Non-pigmented ciliary epithelial cell (primary cell): ENCODE data around the gene RPRD1A.
"Not testable (repeated sequence)": the region's sequence is repeated elsewhere in the genome, so short reads cannot be mapped to it uniquely, and the experiment has no call there.

Experiments
- DNase-seq: peaks from one replicate; pipeline ENCODE4 v3.0.0-alpha.2; 2010; ENCODE audit warnings: low read depth

RPRD1A gene

DNA sequence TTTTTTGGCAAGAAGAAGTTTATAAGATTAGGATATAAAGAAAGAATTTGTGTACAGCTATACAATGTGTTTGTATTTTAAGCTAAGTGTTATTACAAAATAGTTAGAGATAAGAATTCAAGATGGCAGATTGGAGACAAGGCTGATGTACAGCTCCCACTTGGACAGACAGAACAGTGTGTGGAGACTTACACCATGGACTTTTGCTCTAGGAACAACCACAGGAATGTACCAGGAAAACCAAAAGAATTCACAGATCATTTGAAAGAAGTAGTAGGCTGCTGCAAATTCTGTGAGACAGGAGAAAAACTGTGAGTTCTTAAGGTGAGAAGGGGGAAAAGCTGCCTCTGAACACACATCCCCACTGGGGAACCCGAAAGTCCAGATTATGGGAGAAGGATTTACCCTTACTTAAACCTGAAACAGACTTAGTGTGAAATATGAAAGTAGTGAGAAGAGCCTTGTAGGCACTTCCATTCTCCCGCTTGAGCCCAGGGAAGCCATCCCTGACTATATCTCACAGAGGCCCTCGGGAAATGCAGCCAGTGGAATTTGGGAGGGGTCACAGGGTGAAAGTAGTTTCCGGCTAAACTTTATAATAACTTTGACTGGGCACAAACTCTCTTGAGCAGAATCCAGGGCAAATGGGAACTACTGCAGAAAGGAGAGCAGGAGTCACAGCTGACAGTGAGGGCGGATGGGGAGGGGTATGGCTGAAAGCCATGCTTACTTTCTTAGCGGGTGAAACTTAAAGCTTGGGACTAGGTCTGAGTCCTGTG is 11.6 kb upstream of the RPRD1A start:
- peak; percentile 68 for DNase-seq

DNA sequence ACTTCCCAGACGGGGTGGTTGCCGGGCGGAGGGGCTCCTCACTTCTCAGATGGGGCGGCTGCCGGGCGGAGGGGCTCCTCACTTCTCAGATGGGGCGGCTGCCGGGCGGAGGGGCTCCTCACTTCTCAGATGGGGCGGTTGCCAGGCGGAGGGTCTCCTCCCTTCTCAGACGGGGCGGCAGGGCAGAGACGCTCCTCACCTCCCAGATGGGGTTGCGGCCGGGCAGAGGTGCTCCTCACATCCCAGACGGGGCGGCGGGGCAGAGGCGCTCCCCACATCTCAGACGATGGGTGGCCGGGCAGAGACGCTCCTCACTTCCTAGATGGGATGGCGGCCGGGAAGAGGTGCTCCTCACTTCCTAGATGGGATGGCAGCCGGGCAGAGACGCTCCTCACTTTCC is 10.4 kb upstream of the RPRD1A start:
- DNase-seq, result not testable (repeated sequence)

DNA sequence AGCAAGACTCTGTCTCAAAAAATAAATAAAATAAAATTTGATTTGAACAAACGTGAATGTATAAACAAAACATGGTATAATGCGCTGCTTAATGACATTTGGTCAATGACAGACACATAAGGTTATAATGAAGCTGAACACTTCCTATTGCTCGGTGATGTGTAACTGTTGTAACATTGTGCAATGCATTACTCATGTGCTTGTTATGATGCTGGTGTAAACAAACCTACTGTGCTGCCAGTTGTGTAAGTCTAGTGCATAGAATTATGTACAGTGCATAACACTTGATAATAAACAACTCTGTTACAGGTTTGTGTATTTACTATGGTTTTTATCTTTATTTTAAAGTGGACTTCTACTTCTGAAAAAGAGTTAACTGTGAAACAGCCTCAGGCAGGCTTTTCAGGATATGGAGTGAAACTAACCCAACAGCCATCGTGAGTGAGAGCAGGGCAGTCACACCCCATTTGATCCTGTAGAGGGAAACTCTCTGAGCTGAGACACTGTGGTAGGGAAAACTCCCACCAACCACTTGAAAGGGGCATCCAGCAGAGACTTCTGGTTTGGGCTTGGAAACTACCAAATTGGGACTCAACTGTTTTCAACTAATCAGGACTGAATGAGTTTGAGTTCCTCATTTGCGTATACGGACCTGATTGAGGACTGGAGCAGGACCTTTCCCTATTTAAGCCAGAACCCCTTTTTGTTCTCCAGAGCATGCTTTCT is 8.7 kb upstream of the RPRD1A start:
- DNase-seq, result peak; percentile 47

DNA sequence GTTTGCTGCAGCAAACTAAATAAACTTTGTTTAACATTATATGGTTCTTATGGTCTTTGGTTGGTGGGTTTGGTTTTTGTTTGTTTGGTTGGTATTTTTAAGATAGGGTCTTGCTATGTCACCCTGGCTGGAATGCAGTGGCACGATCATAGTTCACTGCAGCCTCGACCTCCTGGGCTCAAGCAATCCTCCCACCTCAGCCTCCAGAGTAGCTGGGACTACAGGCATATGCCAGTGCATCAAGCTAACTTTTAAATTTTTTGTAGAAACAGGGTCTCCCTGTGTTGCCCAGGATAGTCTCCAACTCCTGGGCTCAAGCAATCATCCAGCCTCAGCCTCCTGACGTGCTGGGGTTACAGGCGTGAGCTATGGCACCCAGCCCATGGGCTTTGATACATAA is 7.1 kb upstream of the RPRD1A start:
- DNase-seq, result no peak

DNA sequence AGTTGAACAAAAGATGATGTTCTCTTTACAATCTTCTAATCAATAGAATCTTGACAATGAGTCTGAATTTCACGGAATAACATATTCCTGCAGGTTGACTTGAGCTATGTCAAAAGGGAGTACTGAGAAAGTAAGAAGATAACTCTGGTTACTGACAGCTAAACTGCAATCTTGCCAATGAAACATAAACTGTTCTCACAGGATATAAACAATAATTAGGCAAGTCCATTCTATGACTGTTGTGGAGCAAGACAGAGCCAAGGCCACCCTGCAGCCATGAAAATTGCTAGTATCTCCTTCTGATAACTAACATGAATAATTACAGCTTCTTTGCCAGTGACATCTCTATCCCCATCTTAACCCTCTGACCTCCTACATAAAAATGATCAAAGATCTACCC is 6.3 kb upstream of the RPRD1A start:
- no peak for DNase-seq

DNA sequence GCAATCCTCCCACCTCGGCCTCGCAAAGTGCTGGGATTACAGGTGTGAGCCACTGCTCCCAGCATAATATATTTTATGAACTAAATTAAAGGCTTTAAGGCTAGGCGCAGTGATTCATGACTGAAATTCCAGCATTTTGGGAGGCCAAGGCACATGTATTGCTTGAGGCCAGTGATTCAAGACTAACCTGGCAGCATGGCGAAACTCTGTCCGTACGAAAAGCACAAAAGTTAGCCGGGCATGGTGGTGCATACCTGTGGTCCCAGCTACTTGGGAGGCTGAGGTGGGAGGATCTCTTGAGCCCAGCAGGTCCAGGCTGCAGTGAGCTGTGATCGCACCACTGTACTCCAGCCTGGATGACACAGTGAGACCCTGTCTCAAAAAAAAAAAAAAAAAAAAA is 5.0 kb upstream of the RPRD1A start:
- DNase-seq, result not testable (repeated sequence)

DNA sequence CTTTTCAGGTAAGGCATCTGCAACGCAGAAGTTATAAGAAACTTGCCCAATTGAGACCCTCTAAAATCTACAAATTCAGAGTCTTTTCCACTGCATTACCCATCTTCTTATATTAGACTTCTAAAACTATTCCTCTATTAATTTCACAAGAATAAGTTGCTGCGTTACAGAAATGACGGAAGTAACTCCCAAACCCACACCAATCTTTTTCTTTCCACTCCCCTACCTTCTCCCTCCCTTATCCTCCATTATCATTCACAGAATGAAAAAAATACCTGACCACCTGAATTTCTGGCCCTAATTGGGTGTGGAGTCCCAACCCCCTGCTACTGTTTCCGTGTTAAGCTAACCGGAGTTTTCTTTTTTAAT is 689 bp downstream of the RPRD1A start:
- no peak for DNase-seq

DNA sequence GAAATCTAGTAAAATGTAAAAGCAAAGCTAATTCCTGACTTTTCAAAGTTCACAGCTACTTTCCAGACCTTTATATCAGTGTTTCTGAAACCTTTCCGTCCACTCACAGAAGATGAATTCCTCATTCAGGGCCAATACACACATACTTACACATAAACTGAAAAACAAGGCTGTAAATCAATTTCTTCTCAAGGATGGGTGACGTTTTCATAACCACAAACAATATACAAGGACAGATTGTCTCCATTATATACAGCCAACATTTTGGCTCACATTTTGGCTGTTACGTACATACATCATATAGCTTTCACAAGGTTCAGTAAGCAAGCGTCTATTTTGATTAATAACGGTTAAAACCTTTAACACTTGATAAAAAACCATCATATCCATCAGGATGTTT is 1.4 kb downstream of the RPRD1A start:
- peak; percentile 10 for DNase-seq

DNA sequence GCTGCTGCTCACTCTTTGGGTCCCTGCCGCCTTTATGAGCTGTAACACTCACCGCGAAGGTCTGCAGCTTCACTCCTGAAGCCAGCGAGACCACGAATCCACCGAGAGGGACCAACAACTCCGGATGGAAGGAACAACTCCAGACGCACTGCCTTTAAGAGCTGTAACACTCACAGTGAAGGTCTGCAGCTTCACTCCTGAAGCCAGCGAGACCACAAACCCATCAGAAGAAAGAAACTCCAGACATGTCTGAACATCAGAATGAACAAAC is 2.6 kb downstream of the RPRD1A start:
- DNase-seq, result not testable (repeated sequence)

DNA sequence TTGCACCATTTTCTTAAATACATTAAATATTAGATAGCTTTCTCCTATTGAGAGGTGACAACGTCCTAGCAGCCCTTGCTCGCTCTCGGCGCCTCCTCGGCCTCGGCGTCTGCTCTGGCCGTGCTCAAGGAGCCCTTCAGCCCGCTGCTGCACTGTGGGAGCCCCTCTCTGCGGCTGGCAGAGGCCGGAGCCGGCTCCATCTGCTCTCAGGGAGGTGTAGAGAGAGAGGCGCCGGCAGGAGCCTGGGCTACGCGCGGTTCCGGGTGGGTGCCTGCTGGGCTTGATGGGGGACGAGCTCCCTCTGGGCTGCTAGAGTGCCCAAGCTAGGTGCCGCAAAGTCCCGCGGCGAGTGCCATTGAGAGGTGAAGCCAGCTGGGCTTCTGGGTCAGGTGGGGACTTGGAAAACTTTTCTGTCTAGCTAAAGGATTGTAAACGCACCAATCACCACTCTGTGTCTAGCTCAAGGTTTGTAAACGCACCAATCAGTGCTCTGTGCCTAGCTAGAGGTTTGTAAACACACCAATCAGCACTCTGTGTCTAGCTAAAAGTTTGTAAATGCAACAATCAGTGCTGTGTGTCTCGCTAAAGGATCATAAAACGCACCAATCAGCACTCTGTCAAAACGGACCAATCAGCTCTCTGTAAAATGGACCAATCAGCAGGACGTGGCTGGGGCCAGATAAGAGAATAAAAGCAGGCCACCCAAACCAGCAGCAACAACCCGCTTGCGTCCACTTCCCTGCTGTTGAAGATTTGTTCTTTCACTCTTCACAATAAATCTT is 3.1 kb downstream of the RPRD1A start:
- no peak for DNase-seq

DNA sequence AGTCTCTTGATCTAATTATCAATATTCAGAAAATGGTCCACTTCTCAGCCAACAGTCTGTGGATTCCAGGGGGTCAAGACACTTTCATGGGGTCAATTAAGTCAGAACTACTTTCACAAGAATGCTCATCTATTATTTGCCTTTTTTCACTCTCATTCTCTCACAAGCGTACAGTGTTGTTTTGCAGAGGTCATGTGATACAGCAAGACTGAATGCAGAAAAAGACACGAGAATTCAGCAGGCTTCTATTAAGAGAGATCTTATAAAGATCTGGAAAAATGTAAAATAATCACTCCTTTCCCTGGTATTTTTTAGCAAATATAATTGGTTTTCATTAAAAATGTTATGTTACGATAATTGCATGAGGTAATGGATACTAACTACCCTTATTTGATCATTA is 8.7 kb downstream of the RPRD1A start:
- DNase-seq, result no peak

DNA sequence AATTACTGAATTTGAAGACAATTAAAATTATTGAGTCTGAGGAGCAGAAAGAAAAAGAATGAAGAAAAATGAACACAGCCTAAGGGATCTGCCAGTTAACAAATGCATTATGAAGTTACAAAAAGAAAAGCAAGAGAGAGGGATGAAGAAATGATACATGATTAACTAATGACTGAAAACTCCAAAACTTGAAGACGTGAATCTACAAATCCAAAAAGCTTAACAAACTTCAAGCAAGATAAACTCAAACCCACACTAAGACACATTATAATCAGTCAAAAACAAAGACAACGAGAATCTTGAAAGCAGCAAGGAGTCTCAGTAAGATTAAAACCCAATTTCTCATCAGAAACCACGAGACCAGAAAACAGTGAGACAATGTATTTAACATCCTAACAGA is 15.6 kb downstream of the RPRD1A start:
- DNase-seq, result no peak

DNA sequence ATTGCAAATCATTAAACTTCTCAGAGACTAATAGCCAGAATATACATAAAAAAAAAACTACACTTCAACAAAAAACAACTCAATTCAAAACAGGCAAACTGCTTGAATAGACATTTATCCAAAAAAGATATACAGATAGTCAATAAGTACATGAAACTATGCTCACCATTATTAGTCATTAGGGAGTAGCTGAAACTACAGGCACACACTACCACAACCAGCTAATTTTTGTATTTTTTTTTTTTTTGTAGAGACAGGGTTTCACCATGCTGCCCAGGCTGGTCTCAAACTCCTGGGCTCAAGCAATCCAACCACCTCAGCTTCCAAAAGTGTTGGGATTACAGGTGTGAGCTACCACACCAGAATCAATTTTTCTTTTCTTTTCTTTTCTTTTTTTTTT is 16.9 kb downstream of the RPRD1A start:
- no peak for DNase-seq

DNA sequence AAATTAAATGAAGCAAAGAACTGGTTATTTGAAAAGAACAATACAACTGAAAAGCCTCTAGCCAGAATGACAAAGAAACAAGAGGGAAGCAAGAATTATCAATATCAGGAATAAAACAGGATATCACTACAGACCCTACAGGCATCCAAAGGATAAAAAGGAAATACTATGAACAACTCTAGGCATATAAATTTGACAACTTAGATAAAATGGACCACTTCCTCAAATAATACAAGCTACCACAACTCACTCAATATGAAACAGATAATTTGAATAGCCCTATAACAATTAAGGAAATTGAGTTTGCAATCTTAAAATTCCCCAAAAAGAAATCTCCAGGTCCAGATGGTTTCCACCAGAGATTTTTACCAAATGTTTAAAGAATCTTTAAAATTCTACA is 19.8 kb downstream of the RPRD1A start:
- DNase-seq, result no peak

DNA sequence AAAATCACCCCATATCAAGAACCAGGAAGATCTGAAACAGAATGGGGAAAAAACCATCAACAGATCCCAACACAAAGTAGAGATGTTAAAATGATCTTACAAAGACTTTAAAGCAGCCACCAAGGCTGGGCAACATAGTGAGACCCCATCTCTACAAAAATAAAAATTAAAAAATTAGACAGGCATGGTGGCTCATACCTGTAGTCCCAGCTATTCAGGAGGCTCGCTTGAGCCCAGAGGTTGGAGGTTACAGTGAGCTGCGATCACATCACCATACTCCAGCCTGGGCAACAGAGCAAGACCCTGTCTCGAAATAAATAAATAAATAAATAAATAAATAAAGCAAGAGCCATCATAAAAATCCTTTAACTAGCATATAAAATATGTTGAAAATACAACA is 20.5 kb downstream of the RPRD1A start:
- no peak for DNase-seq

DNA sequence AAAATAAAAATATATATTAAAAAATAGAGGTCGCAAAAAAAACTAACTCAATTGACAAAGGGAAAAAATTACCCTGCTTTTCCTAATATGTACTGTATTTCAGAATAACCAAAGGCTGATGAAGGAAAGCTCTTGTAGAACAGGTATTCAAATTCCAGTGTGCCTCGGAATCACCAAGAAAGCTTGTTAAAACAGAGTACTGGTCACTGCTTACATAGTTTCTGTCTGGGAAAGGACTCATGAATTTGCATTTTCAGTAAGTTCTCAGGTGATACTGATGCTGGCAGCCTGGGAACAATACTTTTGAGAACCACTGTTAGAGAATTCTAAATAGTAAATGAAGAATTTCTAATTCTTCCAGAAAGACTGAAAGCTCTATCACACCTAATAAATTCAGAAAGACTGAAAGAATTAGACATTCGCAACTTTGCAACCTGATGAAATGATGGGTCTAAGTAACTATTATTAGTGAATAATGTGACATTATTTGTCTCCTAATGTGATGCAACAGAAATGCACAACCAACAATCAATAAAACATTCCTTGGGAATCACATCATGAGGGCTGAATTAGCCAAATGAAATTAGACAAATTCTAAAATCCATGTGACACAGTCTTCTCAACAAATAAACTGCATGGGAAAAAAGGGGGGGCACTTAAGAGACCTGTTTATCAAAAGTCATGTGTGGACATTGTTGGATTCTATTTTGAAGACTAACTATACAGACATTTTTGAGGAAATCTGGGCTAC is 21.9 kb downstream of the RPRD1A start:
- DNase-seq, result no peak

DNA sequence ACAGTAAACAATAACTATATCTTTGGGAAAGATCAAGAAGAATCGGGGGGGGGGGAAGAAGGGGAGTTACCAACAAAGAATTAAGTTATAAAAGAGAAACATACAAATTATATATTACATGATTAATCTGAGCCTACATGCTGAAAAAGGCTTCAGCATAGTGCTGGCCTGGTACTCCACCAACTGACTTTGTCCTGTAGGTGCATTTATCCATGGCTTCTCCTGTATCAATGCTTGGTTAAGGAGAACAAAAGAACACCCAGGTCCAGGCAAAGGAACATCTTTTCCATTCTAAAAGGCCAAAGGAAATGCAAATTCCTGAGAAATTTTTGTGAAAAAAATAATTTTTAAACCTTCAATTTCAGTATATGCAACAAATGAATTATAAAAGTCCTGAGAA is 24.2 kb downstream of the RPRD1A start:
- DNase-seq, result no peak

DNA sequence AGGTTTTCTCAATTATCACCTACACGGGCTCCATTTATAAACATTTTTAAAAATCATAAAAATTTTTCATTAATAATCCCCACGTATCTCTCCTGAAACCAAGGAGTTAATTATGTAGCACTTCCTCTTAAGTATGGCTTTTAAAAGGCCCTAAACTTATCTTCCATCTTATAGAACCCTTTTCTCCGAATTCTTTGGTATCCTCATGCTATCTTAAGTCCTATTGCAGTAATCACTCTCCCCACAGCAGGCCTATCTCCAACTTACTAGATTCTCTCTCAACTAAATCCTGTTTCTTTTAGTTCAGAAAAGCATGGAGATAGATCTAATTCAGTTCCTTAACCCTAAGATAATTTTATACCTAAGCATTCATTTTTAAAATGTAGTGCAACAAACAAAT is 26.2 kb downstream of the RPRD1A start:
- no peak for DNase-seq

DNA sequence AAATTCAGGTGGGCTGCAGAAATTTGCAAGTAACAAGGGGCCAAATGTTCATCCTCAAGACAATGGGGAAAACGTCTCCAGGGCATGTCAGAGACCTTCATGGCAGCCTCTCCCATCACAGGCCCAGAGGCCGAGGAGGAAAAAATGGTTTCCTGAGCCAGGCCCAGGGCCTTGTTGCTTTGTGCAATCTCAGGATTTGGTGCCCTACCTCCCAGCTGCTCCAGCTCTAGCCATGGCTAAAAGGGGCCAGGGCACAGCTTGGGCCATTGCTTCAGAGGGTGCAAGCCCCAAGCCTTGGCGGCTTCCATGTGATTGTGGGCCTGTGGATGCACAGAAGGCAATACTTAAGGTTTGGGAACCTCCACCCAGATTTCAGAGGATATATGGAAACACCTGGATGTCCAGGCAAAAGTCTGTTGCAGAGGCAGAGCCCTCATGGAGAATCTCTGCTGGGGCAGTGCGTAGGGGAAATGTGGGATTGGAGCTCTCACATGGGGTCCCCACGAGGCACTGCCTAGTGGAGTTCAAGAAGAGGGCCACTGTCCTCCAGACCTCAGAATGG is 29.2 kb downstream of the RPRD1A start:
- DNase-seq, result no peak

DNA sequence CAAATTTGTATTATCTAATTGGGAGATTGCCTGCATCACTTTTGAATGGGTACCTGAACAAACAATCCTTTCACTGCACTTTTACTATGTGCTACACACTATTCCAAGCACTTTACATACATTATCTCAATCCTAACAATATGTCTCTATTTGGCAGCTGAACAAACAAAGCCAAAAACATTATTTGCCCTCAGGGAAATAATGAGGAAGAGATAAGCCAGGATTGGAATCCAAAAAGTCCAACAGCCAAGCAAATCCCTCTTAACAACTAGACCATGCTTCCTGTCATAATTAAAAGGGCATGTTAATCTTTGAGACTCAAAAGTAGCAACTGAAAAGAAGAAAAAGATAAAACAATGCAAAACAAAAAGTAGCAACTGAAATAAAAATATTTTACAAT is 32.1 kb downstream of the RPRD1A start:
- no peak for DNase-seq

DNA sequence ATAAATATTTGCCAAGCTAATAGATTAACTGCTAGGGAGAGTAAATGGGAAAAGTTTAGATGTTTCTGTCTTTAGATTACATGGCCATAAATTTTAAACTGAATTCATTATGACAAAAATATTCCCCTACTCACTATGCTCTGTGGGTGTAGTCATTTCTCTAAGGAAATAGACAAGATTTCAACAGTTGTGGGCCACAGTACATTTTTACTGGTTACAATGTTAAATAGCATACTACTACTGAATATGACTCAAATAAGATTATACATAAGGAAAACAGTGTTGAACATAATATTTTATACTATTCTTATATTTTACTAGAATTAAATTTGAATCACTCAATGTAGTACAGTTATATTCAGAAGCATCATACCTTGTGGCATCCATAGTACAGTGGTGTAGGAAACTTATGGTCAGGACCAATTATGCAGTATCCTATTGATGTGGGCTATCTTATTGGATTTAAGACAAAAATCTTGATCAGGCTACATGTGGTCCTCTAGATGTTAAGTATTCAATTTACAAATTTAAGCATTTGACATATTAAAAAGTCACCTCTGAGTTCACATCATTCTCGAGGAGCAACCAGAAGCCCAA is 33.0 kb downstream of the RPRD1A start:
- no peak for DNase-seq

DNA sequence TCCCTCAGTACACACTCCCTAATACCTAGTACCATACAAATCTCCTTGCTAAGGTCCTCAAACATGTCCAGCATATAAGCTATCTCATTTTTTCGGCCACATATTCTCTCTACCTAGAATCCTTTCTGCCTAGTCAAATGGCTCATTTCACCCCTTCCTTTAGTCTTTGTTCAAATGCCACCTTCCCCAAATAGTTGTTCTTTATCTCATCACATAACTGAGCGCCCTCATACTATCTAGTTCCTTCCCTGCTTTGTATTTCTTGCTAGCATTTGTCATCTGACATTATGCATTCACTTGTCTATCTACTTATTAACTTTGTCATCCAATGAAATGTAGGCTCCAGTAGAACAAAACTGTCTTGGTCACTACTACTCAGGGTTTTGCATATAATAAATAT is 35.5 kb downstream of the RPRD1A start:
- DNase-seq, result no peak
